Measurements from ENCODE around the gene ANGPTL1. TPM values are rescaled to one million over a fixed set of nuclear protein-coding genes. Genes with fewer than 3 reads are reported as not detected.

The ANGPTL1 gene
- total RNA-seq, 1 donor from 2014 or later: 0.21 TPM

DNA sequence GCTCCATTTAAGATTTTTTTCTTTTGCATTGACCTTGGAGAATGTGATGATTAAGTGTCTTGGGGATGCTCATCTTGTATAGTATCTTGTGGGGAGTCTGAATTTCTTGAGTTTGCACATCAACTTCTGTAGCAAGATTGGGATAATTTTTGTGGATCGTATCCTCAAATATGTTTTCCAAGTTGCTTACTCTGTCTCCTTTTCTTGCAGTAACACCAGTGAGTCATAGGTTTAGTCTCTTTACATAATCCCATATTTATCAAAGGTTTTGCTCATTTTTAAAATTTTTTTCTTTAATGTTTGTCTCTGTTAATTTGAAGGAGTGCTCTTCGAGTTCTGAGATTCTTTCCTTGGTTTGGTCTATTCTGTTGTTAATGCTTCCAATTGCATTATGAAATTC, 41.7 kb upstream of the ANGPTL1 start:
- Mint-ChIP-seq H3K4me3 (no peak overlapping the region), H3K27ac (ENCODE audit: unreplicated experiment) (no peak overlapping the region), H3K9me3 (peaks cover 5% of the 10 kb centered on the region), H3K4me1 (peaks cover 9% of the 10 kb centered on the region), H3K27me3 (ENCODE audit: low read depth) (no peaks in the 10 kb centered on the region), H3K36me3 (ENCODE audit: low read depth) (peaks cover 31% of the 10 kb centered on the region)
- no peak for DNase-seq (ENCODE audit: low read depth, low spot score)
- TF ChIP-seq CTCF (conservative IDR thresholded peaks at IDR 0.05): no peak

DNA sequence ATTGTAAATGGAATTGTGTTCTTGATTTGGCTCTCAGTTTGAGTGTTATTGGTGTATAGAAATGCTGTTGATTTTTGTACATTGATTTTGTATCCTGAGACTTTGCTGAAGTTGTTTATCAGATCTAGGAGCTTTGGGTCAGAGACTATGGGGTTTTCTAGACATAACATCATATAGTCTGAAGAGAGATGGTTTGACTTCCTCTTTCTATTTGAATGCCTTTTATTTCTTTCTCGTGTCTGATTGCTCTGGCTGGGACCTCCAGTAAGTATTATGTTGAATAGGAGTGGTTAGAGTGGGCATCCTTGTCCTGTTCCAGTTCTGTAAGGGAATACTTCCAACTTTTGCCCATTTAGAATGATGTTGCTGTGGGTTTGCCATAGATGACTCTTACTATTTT, 39.1 kb upstream of the ANGPTL1 start:
- no peak for TF ChIP-seq CTCF (conservative IDR thresholded peaks at IDR 0.05)
- no peaks in the 10 kb centered on the region for H3K27me3 Mint-ChIP-seq (ENCODE audit: low read depth)
- peaks cover 37% of the 10 kb centered on the region for H3K36me3 Mint-ChIP-seq (ENCODE audit: low read depth)
- peaks cover 5% of the 10 kb centered on the region for H3K9me3 Mint-ChIP-seq
- no peak for DNase-seq (ENCODE audit: low read depth, low spot score)
- no peaks in the 10 kb centered on the region for H3K4me1 Mint-ChIP-seq
- no peak overlapping the region for H3K4me3 Mint-ChIP-seq
- H3K27ac Mint-ChIP-seq (ENCODE audit: unreplicated experiment): no peak overlapping the region

GRCh38 chr1:178908358-178908757, 37.5 kb upstream of the ANGPTL1 start:
- TF ChIP-seq CTCF (conservative IDR thresholded peaks at IDR 0.05): no peak
- Mint-ChIP-seq H3K4me3 (no peak overlapping the region), H3K4me1 (no peaks in the 10 kb centered on the region), H3K27me3 (ENCODE audit: low read depth) (no peaks in the 10 kb centered on the region), H3K27ac (ENCODE audit: unreplicated experiment) (no peak overlapping the region), H3K36me3 (ENCODE audit: low read depth) (peaks cover 50% of the 10 kb centered on the region), H3K9me3 (peaks cover 9% of the 10 kb centered on the region)
- no peak for DNase-seq (ENCODE audit: low read depth, low spot score)

- Mint-ChIP-seq H3K9me3 (peaks cover 6% of the 10 kb centered on the region), H3K4me3 (no peak overlapping the region), H3K36me3 (ENCODE audit: low read depth) (peaks cover 33% of the 10 kb centered on the region), H3K27me3 (ENCODE audit: low read depth) (no peaks in the 10 kb centered on the region), H3K4me1 (no peaks in the 10 kb centered on the region), H3K27ac (ENCODE audit: unreplicated experiment) (no peak overlapping the region)
- TF ChIP-seq CTCF (conservative IDR thresholded peaks at IDR 0.05): no peak
- no peak for DNase-seq (ENCODE audit: low read depth, low spot score)
Observed at GRCh38 chr1:178901482-178902125, 30.7 kb upstream of the ANGPTL1 start.

- Mint-ChIP-seq H3K9me3 (peaks cover 9% of the 10 kb centered on the region), H3K4me1 (no peaks in the 10 kb centered on the region), H3K4me3 (no peak overlapping the region), H3K36me3 (ENCODE audit: low read depth) (peaks cover 39% of the 10 kb centered on the region), H3K27ac (ENCODE audit: unreplicated experiment) (no peak overlapping the region), H3K27me3 (ENCODE audit: low read depth) (no peaks in the 10 kb centered on the region)
- DNase-seq (ENCODE audit: low read depth, low spot score): no peak
- no peak for TF ChIP-seq CTCF (conservative IDR thresholded peaks at IDR 0.05)
Observed at GRCh38 chr1:178899402-178899801, 28.5 kb upstream of the ANGPTL1 start.
